Natural killer cell (primary cell): ENCODE results near the gene VPS26C. TPM values are rescaled to one million over a fixed set of nuclear protein-coding genes. Genes with fewer than 3 reads are reported as not detected.
A peak's percentile ranks its signal among the peaks of the same experiment; 100 is the strongest.

Experiments
- ATAC-seq, 3 donors: fragments of 150-1000 bp in 2 of 3; fragments of 200-7000 bp in 1 of 3; cut with Tn5 transposase; 1 replicate in 1 of 3; 2 replicates in 2 of 3; pipeline ENCODE4 v1.10.0; 2021; ENCODE audit warnings: mild to moderate bottlenecking in 2 of 3, moderate library complexity in 2 of 3
- DNase-seq, 2 donors: peaks; one replicate each; pipeline versions ENCODE4 v3.0.0 to v3.0.0-alpha.2; 2013 to 2021; ENCODE audit warnings: mixed read lengths in 1 of 2
- H3K27ac ChIP-seq: one replicate; pipeline ENCODE4 v1.5.1; 2013; ENCODE audit warnings: mild to moderate bottlenecking, low read length
- H3K27me3 ChIP-seq: one replicate; pipeline ENCODE4 v1.6.1; 2013; ENCODE audit warnings: low read length; ENCODE audit not compliant: control insufficient read depth, insufficient read depth
- H3K36me3 ChIP-seq: one replicate; pipeline ENCODE4 v1.6.1; 2013; ENCODE audit warnings: low read length; ENCODE audit not compliant: control insufficient read depth, insufficient read depth
- H3K4me1 ChIP-seq: one replicate; pipeline ENCODE4 v1.6.1; 2013; ENCODE audit warnings: low read length; ENCODE audit not compliant: control insufficient read depth, insufficient read depth
- H3K4me3 ChIP-seq: one replicate; pipeline ENCODE4 v1.5.1; 2013; ENCODE audit warnings: low read length
- H3K9me3 ChIP-seq: one replicate; pipeline ENCODE4 v1.6.1; 2013; ENCODE audit warnings: low read length; ENCODE audit not compliant: control insufficient read depth, insufficient read depth
- H3K27ac Mint-ChIP-seq, 2 donors: one replicate each; pipeline ENCODE4 v1.8.0; 2022; ENCODE audit warnings: mild to moderate bottlenecking in 2 of 2, mixed read lengths in 2 of 2, moderate library complexity in 1 of 2
- H3K27me3 Mint-ChIP-seq, 2 donors: one replicate each; pipeline ENCODE4 v1.8.0; 2022; ENCODE audit warnings: low read depth in 2 of 2, mixed read lengths in 2 of 2
- H3K36me3 Mint-ChIP-seq: one replicate; pipeline ENCODE4 v1.8.0; 2022; ENCODE audit warnings: mixed read lengths
- H3K4me1 Mint-ChIP-seq, 2 donors: one replicate each; pipeline ENCODE4 v1.8.0; 2022; ENCODE audit warnings: mixed read lengths in 2 of 2
- H3K4me3 Mint-ChIP-seq: one replicate; pipeline ENCODE4 v1.8.0; 2022; ENCODE audit warnings: mild to moderate bottlenecking, moderate library complexity, mixed read lengths
- H3K9me3 Mint-ChIP-seq, 2 donors: one replicate each; pipeline ENCODE4 v1.8.0; 2022; ENCODE audit warnings: mixed read lengths in 2 of 2
- WGBS: methylation state at CpG from one replicate; pipeline ENCODE4 v1.1.7; 2013; ENCODE audit warnings: missing lambda C conversion rate; ENCODE audit not compliant: insufficient coverage; 5-methylcytosine and 5-hydroxymethylcytosine counted together
- intact Hi-C: fragments of 100-400 bp; cut with micrococcal nuclease; formaldehyde crosslinking; loops from one replicate; pipeline ENCODE4 v1.14.2; 2022
- total RNA-seq, 4 donors: library from RNA; stranded (reverse); fragments of 120-200 nt in 1 of 4; gene quantifications; one replicate each; pipeline versions ENCODE4 v1.2.3 to v1.2.4, GENCODE V29; 2013 to 2022
- TF ChIP-seq, protein P1 (sequence below): fragments of 200-600 bp; IDR thresholded peaks from one replicate; pipeline ENCODE4 v1.8.0; 2022; ENCODE audit warnings: antibody characterized with exemption

Gene VPS26C
- total RNA-seq, 3 donors from 2014 or later (not counting 1 experiment from before 2014, with no cell fraction given), result 71.1 to 84.7 (median 72.2) TPM

DNA sequence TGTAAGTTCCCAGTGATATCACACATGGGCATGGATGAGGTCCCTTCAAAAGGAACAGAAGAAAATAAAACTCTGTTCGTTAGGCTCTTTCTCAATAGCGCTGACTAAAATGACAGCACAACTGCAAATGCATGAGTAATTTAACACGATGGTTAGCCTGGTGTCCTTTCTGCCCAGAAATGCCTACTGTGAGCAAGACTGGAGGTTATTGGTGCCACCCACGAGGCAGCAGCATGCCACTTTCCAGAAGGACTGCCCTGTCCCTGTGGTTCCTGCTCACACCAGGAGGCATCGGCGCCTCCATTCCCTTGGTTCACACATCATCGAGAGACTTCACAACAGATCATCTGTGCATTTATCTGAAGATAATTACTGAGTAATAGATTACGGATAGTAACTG lies 26.2 kb downstream of the VPS26C start:
- Mint-ChIP-seq H3K4me3 (no peak overlapping the region), H3K27ac (peak overlapping the region; percentile 62 to 89), H3K27me3 (no peaks in the 10 kb centered on the region), H3K9me3 (no peaks in the 10 kb centered on the region), H3K36me3 (no peaks in the 10 kb centered on the region), H3K4me1 (peaks cover 84 to 86% of the 10 kb centered on the region in 2 donors)
- 87% methylated on average over 8 of the region's 8 CpGs for WGBS
- Histone ChIP-seq H3K4me1 (peaks cover 38% of the 10 kb centered on the region), H3K27me3 (no peaks in the 10 kb centered on the region), H3K27ac (no peak overlapping the region), H3K36me3 (peaks cover 29% of the 10 kb centered on the region), H3K4me3 (no peak overlapping the region), H3K9me3 (no peaks in the 10 kb centered on the region)
- DNase-seq, result no peak
- no peak for ATAC-seq
- TF ChIP-seq, protein P1, sequence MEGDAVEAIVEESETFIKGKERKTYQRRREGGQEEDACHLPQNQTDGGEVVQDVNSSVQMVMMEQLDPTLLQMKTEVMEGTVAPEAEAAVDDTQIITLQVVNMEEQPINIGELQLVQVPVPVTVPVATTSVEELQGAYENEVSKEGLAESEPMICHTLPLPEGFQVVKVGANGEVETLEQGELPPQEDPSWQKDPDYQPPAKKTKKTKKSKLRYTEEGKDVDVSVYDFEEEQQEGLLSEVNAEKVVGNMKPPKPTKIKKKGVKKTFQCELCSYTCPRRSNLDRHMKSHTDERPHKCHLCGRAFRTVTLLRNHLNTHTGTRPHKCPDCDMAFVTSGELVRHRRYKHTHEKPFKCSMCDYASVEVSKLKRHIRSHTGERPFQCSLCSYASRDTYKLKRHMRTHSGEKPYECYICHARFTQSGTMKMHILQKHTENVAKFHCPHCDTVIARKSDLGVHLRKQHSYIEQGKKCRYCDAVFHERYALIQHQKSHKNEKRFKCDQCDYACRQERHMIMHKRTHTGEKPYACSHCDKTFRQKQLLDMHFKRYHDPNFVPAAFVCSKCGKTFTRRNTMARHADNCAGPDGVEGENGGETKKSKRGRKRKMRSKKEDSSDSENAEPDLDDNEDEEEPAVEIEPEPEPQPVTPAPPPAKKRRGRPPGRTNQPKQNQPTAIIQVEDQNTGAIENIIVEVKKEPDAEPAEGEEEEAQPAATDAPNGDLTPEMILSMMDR, result no peak
- intact Hi-C loops, result no loop called here

DNA sequence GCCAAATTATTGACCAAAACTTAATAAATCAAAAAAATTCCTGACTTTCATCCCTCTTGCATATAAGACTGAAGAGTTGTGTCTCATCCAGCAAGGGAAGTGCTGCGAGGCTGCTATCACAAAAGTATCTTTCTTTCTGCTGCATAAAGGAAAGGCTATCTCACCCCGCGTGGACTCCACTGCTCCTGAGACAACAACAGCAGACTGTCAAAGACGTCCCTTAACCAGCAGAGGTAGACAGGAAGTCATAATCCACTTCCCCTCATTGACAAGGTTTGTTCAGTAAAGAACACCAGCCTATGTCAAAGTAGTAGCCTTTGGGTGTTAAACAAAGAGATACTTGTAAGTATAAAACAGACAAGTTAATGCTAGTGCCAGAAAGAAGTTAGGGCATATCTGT lies 29.4 kb downstream of the VPS26C start:
- H3K27ac Mint-ChIP-seq, result peak overlapping the region; percentile 89 to 91

DNA sequence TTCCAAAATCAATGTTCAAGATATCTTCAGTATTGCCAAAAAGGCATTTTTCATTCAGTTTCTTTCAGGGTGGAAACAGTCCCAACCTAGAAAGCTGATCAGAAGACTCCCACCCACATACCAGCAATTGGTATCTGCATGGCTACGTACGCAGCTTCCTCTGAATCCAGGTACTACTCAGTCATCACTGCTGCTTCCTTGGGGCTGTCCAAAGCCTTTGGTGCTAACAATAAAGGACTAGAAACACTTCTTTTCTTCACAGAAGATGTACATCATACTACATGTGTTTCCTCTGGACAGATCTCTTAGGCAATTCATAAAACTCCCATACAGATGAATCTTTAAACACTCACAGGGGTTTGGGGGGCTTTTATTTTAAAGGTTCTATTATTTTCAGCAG lies 29.8 kb downstream of the VPS26C start:
- H3K36me3 Mint-ChIP-seq, result no peaks in the 10 kb centered on the region
- peaks cover 51 to 59% of the 10 kb centered on the region in 2 donors for H3K4me1 Mint-ChIP-seq

More for the DNA sequence above, 29.4 kb downstream of the VPS26C start:
- Histone ChIP-seq H3K4me3 (no peak overlapping the region), H3K4me1 (peaks cover 20% of the 10 kb centered on the region), H3K36me3 (peaks cover 35% of the 10 kb centered on the region), H3K27me3 (no peaks in the 10 kb centered on the region), H3K9me3 (no peaks in the 10 kb centered on the region), H3K27ac (peak overlapping the region; percentile 2)
- DNase-seq, result peak in 1 of 2 donors; percentile 37
- Mint-ChIP-seq H3K27me3 (no peaks in the 10 kb centered on the region), H3K4me3 (peak overlapping the region; percentile 67), H3K36me3 (no peaks in the 10 kb centered on the region), H3K4me1 (peaks cover 54 to 62% of the 10 kb centered on the region in 2 donors), H3K9me3 (no peaks in the 10 kb centered on the region)
- WGBS, result 21% methylated on average over 4 of the region's 4 CpGs
- intact Hi-C loops, result no loop called here
- TF ChIP-seq, protein P1, result no peak
- ATAC-seq, result peak; percentile 80 to 91 (median 87)

More for the DNA sequence above, 29.8 kb downstream of the VPS26C start:
- H3K4me1 ChIP-seq, result peaks cover 20% of the 10 kb centered on the region
- no peak for DNase-seq
- TF ChIP-seq, protein P1, result no peak
- peak overlapping the region; percentile 89 to 91 for H3K27ac Mint-ChIP-seq
- H3K36me3 ChIP-seq, result peaks cover 39% of the 10 kb centered on the region
- no peak overlapping the region for H3K4me3 Mint-ChIP-seq
- H3K27ac ChIP-seq, result peak overlapping the region; percentile 2
- H3K9me3 Mint-ChIP-seq, result no peaks in the 10 kb centered on the region
- H3K27me3 ChIP-seq, result no peaks in the 10 kb centered on the region
- intact Hi-C loops, result no loop called here
- H3K4me3 ChIP-seq, result no peak overlapping the region
- H3K9me3 ChIP-seq, result no peaks in the 10 kb centered on the region
- H3K27me3 Mint-ChIP-seq, result no peaks in the 10 kb centered on the region
- WGBS, result 92% methylated on average over 2 of the region's 2 CpGs
- ATAC-seq, result no peak
